HG02852 (cell line): ENCODE measurements around the gene METTL9.
"Not testable (repeated sequence)": the region's sequence is repeated elsewhere in the genome, so short reads cannot be mapped to it uniquely, and the experiment has no call there.

Source experiments
- ATAC-seq: cut with Tn5 transposase; IDR thresholded peaks from one replicate; pipeline ENCODE4 v1.9.1; 2021; ENCODE audit warnings: mild to moderate bottlenecking, moderate library complexity; ENCODE audit not compliant: unreplicated experiment

METTL9 gene

DNA sequence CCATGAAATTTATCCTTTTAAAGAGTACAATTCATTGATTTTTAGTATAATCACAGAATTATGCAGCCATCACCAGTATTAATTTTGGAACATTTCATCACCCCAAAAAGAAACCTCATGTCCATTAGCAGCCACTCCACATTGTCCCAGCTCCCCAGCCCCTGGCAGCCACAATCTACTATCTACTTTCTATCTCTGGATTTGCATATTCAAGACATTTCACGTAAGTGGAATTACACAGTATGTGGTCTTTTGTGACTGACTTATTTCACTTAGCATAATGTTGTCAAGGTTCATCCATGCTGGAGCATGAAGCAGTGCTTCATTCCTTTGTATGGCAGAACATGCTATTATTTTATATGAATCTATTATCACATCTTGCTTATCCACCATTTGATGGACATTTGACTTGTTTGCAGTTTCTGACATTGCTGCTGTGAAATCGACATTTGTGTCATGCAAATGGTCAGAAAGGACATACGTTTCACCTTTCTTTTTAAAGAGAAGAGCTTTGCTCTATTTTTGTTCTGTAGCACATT is 10.7 kb downstream of the METTL9 start:
- ATAC-seq, result no peak

DNA sequence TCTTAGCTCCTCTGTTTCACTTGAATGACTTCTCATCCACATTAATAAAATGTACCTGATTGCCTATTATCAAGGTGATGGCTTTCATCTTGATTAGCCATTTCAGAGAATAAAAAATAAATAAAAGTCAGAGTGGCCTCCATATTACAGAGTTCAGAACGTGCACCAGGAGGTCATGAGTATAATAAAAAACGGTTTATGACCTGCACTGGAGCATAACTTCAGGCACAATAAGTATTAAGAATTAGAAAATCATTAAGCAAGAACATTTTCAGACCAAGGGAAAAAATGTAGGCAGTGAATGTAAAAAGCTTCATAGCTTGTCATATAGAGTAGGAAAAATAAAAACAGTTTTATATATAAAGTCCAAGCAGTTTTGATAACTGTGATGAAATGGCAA is 11.4 kb downstream of the METTL9 start:
- no peak for ATAC-seq

DNA sequence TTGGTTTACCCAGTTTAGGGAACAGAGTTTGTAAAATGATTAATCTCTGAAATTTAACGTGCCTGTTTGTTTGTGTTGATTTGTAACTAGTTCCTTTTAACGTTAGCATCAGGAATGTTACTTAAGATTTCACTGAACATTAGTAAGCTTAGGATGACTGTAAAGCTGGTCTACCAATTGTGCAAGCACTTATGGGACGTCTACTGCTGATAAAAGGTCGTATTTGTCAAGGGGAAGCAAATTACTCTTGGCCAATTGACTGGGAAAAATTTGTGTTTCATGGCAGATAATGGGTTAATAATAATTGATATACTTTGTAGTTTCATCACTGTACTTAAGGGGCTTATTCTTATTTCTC is 11.8 kb downstream of the METTL9 start:
- no peak for ATAC-seq

DNA sequence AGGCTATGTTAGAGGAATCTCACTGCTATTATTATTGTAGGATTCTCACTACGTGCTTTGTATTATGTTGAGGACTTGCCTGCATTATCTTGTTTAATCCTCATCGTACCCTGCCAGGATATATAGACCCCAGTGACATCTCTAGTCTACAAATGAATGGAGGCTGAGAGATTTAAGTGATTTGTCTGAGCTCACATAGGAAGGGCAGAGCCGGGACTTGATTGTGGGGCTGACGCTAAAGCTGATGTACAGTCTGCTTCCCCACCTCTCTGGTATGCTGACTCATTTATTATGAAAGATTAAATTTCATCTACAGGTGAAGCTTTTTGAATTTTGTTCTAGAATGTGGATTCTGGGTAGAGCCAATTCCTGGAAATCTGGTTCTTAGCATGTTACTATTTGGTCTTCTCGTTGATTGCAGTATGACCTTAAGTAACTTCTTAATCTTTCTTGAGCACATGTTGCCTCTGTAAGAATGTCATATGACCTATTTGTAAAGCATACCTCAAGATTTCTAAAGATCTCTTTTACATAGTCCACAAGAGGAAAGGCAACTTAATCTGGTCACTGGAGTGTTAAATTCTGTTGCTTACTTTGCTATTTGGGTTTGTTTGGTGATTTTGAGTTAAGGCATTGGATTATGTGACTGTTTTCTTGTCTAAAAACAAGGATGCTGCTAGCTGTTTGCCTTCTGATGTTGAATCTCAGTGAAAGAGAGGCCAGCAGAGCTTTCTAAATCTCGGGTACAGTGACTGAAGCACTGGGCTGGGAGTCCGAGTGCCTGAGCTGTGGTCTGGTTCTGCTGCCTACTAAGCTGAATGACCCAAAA is 12.4 kb downstream of the METTL9 start:
- ATAC-seq, result no peak

DNA sequence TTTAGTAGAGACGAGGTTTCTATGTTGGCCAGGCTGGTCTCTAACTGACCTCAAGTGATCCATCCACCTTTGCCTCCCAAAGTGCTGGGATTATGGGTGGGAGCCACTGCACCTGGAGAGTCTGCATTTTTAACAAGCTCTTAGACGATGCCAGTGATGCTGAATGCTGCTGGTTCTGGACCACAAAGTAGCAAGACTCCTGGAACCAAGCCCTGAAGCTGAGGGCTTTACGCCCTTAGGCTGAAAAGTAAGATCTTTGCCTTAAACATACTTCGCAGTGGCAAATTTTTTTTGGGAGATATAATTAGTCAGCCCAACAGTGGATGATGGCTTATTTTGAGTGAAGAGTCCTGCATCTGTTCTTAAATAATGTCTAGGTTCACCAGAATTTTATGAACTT is 14.0 kb downstream of the METTL9 start:
- ATAC-seq, result no peak

DNA sequence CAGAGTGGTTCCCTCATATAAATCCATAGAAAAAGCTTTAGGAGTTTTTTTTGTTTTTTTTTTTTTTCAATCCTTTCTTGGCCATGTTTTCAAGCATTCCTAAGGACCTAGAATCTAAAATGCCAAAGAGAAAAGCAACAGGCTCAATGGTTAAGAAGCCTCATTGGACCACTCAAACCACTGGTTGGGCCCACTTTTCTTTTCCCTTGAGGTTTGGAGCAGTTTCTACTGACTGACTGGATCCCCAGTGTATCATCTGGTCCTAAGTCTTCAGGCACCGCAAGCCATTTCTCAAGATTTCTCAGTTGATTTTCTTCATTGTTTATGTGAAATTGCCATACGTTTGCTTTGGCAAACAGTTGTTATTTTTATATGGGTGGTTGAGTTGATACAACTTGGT is 14.4 kb downstream of the METTL9 start:
- ATAC-seq, result no peak

DNA sequence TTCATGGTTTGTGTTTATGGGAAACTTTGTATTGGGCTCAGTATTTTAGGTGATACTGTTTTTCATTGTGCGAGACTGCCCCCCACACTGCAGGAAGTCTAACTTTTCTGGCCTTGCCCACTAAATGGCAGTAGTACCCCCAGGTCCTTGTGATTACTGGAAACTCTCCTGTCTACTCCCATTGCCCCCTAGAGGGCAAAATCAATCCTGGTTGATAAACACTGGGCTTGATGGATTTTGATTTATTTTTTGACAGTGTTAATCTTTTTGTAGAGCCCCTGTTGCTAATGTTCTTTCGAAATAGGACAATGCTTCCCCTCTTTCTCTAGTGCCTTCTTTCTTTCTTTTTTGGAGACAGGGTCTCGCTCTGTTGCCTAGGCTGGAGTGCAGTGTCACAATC is 15.5 kb downstream of the METTL9 start:
- ATAC-seq, result no peak

DNA sequence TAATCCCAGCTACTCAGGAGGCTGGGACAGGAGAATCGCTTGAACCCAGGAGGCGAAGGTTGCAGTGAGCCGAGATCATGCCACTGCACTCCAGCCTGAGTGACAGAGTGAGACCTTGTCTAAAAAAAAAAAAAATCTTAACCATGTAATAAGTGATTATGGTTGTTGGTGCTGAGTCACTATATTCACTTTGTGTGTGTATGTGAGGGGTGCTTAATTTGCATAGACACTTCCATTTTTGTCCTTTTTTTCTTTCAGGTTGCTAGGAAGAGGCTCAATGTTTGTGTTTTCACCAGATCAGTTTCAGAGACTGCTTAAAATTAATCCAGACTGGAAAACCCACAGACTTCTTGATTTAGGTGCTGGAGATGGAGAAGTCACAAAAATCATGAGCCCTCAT is 18.2 kb downstream of the METTL9 start:
- no peak for ATAC-seq

DNA sequence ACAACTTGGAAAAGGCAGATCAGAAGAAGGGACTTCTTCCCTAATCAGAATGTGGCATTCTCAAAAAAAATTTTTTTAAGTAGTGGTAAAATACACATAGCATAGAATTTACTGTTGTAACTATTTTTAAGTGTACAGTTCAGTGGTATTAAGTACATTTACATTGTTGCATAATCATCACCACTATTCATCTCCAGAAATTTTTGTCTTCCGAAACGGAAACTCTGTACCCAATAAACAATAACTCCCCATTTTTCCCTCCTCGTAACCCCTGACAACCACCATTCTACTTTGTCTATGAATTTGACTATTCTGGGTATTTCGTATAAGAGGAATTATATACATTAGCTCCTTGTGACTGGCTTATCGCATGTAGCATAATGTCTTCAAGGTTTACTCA is 18.9 kb downstream of the METTL9 start:
- no peak for ATAC-seq

DNA sequence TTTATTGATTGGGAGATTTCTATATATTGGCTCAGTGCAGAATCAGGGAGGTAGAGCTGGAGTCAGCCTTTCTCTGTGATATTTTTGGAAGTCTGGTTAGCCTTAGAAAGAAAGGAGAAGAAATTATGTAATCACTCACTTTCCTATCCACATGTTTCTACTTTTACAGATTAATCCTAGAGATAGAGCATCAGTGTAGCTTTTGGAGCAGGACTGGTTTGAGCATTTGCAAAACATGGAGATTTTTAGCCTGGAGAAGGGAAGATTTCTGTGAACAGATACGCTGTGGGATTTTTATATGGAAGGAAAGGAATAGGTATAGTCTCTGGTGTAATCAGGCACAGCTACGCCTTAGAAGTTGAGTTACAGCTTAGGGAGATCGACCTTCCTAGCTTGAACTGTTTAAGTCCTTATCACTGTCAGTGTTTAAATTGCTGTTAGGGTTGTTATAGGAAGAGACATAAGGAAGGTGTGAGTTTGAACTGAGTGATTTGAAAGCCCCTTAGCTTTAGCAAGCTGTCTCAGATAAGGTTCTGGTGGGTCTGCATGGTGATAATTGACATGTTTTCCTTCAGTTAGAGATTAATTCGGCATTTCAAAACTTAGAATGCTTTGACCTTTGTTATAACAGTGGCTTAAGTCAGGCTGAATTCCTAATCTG is 20.5 kb downstream of the METTL9 start:
- ATAC-seq, result no peak

DNA sequence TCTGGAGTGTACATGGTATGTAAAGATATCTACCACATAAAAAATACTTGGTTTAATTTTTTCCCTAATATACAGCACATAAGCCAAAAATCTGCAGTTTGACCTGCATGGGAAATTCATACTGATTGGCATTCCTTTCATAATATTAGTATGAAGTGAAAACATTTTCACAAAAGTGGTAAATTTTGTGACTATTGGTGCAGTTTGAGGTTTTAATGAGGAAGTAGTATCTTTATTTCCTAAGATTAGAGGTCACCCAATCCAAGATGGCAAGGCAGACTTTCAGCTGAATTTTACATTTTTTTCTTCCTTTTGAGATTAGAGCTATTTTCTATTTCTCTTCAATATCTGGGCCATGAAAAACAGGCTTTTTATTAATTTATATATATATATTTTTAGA is 21.2 kb downstream of the METTL9 start:
- no peak for ATAC-seq

DNA sequence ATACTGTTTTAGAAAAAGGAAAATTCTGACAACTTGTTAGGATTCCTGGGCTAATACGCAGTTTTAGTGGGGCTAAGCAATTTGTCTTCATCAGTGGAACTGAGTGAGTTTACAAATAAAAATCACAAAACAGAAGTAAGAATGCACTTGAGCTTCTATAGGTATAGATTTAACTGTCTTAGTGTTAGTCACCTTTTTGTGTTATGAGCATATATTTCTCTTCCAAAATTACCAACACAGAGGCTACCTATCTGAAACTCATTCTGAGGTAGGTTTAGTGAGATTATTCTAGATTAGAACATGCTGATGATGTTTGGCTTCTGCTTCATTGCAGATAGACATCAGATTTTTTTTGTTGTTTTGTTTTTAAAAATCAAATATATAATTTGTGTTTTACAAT is 23.2 kb downstream of the METTL9 start:
- no peak for ATAC-seq

DNA sequence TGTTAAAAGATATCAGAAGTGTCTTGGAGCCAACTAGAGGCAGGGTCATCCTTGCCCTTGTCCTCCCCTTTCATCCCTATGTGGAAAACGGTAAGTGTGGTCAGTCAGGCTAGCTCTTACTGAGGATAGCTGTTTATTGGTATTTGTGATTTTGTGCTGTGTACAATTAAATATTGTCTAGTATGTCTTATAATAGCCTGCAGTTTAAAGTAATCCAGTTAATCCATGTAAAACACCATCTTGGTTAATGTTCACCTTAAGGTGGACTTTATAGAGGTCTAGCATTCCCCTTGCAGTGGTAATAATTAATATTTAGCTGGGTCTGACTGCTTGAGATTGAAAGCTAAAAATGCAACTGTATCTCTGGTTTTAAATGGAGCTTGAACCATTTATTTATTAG is 25.6 kb downstream of the METTL9 start:
- ATAC-seq, result no peak

DNA sequence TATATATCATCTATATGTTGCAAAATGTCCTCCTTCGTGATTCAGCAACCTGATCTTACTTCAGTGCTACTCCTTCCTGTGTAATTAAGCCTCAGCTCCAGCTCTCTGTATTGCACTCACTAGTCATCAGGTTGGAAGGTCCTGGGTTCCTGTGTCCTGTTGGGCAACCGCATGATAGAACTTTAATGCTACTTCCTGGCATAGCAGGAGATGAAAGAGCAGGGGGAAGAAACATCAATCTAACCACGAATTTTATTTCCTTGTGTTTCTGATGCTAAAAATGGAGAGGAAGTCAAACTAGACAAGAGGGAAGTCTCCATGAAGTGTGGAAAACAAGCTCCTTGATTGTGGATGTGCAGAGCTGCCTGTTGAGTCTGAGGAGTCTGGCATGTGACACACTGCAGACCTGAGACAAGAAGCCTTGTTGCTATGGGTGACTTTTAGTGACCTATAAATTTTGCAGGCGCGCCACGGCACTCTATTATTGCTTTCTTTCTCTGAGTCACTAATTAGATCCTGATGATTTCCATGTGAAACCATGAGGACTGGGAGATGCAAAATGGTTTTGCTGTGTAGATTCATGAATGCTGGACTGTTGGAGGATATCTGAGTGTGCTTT is 27.4 kb downstream of the METTL9 start:
- no peak for ATAC-seq

DNA sequence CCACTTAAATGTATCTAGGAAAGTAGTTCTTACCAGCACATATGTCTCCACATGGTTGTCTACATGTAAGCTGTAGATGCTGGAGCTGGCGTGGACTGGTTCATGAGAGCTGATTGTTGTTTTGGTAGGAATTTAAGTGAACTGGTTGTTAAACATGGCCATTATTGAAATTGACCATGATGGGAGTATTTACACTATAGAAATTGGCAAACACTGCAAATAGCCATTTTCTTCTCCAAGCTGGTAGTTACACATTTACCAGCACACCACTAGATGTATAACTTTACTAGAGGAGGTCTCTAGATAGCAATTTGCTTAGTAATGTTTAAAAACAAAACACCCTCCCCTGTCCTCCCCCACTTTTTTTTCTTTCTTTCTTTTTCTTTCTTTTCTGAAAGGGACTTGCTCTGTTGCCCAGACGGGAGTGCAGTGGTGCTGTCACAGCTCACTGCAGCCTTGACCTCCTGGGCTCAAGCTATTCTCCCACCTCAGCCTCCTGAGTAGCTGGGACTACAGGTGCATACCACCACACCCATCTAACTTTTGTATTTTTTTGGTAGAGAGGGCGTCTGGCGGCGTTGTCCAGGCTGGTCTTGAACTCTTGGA is 28.8 kb downstream of the METTL9 start:
- ATAC-seq, result no peak

DNA sequence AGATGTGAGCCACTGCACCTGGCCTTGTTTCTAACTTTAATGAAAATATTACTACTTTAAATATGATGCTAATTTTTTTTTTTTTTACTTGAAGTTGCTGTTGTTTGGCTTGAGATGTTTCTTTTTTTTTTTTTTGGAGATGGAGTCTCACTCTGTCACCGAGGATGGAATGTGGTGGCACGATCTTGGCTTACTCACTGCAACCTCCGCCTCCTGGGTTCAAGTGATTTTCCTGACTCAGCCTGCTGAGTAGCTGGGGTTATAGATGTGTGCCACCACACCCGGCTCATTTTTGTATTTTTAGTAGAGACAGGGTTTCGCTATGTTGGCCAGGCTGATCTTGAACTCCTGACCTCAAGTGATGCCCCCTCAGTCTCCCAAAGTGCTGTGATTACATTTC is 29.4 kb downstream of the METTL9 start:
- ATAC-seq, result no peak

DNA sequence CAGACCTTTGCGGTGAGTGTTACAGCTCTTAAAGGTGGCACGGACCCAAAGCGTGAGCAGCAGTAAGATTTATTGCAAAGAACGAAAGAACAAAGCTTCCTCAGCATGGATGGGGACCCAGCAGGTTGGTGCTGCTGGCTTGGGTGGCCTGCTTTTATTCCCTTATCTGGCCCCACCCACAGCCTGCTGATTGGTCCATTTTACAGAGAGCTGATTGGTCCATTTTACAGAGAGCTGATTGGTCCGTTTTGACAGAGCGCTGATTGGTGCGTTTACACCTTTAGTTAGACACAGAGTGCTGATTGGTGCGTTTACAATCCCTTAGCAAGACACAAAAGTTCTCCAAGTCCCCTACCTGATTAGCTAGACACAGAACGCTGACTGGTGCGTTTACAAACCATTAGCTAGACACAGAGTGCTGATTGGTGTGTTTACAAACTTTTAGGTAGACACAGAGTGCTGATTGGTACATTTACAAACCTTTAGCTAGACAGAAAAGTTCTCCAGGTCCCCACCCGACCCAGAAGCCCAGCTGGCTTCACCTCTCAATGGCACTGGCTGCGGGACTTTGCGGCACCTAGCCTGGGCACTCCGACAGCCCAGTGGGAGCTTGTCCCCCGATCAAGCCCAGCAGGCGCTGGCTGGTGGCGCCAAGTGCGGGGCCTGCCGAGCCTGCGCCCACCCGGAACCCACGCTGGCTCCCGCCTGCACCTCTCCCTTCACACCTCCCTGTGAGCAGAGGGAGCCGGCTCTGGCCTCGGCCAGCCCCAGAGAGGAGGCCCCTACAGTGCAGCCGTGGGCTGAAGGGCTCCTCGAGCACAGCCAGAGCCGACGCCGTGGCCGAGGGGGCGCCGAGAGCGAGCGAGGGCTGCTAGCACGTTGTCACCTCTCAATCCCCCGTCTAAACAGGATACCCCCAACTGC is 30.5 kb downstream of the METTL9 start:
- not testable (repeated sequence) for ATAC-seq

DNA sequence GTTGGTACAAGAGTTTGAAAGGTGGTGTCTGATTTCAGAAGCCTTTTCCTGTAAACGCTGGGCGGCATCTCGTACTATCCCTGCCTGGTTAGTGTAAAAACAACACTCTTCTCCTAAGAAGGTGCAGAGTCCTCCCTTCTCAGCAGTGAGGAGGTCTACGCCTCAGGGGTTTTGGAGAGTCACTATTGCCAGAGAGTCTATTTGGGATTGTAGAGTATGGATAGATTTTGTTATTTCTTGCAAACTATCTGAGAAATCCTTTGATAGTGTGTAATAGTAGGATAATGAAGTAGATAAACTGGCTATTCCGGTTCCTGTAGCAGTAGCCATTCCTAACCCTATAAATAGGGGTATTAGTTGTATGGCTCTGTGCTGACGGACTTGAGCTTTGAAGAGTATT is 31.5 kb downstream of the METTL9 start:
- ATAC-seq, result not testable (repeated sequence)

DNA sequence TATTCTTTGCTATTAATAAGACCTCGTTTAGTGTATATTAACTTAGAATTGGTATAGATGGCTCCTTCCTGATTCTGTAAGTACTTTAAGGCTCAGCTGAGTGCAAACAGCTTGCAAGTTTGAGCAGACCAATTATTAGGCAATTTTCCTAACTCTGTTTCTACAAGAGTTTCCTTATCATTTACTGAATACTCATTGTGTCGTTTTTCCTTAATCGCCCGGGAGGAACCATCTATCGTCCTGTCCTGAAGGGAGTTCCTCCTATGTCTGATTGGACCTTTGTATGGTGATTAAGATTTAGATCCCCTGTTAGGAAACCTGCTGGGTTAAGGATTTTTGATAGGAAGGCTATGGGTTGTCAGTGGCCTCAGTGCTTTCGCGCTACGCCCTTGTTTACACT is 32.0 kb downstream of the METTL9 start:
- ATAC-seq, result not testable (repeated sequence)

DNA sequence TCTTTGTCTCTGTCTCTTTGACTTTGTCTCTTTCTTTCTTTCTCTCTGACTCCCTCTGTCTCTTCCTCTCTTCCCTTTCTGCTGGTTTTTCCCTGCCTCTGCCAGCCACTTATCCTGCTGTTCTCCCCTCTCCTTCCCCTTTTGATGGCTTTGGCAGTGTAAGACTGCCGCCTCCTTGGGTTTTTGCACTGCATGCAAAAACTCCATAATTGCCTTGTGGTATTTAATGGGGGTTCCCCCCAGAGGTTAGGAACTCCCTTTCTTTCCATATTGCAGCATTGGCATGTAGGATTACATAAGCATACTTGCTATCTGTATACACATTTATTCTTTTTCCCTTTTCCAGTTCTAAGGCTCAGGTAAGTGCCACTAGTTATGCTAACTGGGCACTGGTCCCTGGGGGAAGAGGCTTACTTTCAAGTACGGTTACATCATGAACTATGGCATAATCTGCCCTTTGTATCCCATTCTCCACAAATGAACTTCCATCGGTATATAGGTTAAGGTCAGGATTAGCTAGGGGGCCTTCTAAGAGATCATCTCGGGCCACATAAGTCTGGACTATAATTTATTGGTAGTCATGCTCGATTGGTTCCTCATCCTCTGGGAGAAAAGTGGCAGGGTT is 32.7 kb downstream of the METTL9 start:
- not testable (repeated sequence) for ATAC-seq
